CD4-positive, alpha-beta T cell treated with Interleukin-4 for 1 hour (primary cell): ENCODE results near the gene MYMX.
"Not testable (repeated sequence)": the region's sequence is repeated elsewhere in the genome, so short reads cannot be mapped to it uniquely, and the experiment has no call there.

ENCODE experiments used
- DNase-seq, 2 donors: peaks; one replicate each; pipeline ENCODE4 v3.0.0-alpha.2; 2020 to 2022

The MYMX gene

DNA sequence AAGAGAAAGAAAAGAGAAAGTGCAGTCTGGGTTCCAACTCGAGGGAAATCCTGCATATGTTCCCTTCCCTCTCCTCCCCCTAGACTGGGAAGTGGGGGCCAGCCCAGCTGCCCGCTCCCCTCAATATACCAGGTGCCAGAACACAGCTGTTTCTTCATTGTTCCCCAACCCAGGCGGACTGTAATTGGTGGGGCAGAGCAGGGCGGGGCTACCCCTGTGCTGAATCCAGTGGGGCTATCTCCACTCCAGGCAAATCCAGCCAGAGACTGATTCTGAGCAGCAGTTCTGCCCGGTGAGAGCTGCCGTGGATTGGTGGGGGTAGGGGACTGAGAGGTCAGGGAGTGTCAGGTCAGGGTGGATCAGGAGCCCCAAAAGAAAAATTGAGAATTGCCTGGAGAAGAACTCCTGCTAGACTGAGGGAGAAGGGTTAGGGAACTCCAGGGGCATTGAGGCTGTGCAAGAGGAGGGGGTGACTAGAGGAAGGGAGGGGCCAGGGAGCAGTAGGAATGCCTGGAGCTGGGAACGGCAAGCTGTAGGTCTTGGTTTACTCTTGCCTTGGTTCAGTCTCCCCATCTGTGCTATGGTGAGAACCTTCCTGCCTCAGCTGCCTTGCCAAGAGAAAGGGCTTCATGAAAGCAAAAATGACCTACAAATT is at the start of gene MYMX:
Gene MYMX, plus strand, starts transcription at position 250 of the 655 bp plus-strand sequence. CDS start 546 bp downstream, outside the sequence.
- no peak for DNase-seq

DNA sequence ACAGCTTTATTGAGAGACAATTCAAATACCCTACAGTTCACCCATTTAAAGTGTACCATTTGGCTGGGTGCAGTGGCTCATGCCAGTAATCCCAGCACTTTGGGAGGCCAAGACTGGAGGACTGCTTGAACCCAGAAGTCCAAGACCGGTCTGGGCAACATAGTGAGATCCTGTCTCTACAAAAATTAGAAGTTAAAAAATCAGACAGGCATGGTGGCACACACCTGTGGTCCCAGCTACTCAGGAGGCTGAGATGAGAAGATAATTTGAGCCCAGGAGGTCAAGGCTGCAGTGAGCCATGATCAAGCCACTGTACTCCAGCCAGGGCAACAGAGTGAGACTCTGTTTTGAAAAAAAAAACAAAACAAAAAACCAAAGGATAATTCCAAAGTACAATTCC is 49.2 kb upstream of the MYMX start:
- no peak for DNase-seq

DNA sequence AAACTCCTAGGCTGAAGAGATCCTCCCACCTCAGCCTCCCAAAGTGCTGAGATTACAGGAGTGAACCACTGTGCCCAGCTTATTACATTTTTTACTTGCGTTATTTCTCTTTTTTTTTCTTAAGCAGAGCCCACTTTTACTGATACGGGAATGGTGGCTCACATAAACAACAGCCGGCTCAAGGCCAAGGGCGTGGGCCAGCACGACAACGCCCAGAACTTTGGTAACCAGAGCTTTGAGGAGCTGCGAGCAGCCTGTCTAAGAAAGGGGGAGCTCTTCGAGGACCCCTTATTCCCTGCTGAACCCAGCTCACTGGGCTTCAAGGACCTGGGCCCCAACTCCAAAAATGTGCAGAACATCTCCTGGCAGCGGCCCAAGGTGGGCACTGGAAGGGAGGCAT is 47.6 kb upstream of the MYMX start:
- DNase-seq, result no peak

DNA sequence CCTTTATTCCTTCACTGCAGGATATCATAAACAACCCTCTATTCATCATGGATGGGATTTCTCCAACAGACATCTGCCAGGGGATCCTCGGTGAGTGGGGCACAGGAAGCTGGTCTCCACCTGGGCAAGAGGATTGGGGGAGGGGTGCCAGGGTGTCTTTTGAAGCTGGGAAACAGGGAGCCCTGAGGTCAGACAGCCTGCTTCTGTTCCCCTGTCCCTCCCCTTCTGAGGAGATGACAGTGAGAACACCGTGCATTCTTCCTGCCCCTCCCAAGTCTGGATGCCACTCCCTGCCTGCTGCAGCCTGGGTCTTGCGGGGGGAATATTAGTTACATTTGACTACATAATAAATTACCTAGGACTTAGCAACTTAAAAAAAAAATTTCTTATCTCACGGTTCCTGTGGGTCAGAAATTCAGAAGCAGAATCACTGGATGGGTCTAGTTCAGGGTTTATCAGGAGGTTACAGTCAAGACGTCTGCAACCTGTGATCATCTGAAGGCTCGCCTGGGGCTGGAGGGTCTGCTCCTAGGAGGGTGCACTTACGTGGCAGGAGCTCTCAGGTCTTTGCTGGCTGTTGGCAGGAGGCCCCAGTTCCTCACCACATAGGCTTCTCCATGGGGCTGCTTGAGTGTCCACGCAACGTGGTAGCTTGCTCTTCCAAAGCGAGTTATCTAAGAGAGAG is 46.7 kb upstream of the MYMX start:
- DNase-seq, result no peak

DNA sequence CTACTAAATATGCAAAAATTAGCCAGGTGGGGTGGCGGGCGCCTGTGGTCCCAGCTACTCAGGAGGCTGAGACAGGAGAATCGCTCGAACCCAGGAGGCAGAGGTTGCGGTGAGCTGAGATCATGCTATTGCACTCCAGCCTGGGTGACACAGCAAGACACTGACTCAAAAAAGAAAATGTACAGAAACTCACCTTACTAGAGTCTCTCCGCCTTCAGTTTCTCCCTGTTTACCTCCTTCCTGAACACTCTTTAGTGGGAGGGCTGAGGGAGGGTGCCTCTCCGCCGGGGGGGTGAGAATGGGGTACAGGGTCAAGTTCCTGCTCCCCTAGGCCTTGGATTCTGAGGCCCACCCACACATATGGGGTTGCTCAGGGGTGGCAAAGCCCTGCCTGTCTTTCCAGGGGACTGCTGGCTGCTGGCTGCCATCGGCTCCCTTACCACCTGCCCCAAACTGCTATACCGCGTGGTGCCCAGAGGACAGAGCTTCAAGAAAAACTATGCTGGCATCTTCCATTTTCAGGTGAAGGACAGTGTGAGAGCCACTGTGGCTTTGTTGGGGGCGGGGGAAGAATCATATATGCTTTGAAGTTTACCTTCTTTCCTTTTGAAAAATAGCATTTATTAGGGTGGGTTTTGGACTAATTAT is 44.7 kb upstream of the MYMX start:
- no peak for DNase-seq

DNA sequence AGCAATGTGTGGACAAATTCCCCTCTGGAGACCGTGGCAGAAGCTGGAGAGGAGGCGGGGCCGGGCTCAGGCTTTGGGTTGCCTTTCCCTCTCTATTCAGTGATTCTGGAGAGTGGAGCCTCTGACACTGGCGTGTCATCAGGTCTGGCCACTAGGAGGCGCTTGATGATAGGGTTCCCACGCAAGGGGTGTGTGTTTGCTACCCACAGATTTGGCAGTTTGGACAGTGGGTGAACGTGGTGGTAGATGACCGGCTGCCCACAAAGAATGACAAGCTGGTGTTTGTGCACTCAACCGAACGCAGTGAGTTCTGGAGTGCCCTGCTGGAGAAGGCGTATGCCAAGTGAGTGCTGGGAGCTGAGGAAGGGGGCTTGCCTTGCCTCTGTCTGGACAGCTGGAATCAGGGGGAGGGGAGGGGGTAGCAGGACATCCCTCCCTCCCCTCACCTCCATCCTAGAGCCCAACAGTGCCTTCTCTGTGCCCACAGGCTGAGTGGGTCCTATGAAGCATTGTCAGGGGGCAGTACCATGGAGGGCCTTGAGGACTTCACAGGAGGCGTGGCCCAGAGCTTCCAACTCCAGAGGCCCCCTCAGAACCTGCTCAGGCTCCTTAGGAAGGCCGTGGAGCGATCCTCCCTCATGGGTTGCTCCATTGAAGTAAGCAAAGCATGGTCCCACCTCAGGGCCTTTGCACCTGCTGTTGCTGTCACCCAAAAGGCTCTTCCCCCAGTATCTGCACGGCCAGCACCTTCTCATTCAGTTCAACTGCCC is 43.8 kb upstream of the MYMX start:
- DNase-seq, result peak; percentile 78

DNA sequence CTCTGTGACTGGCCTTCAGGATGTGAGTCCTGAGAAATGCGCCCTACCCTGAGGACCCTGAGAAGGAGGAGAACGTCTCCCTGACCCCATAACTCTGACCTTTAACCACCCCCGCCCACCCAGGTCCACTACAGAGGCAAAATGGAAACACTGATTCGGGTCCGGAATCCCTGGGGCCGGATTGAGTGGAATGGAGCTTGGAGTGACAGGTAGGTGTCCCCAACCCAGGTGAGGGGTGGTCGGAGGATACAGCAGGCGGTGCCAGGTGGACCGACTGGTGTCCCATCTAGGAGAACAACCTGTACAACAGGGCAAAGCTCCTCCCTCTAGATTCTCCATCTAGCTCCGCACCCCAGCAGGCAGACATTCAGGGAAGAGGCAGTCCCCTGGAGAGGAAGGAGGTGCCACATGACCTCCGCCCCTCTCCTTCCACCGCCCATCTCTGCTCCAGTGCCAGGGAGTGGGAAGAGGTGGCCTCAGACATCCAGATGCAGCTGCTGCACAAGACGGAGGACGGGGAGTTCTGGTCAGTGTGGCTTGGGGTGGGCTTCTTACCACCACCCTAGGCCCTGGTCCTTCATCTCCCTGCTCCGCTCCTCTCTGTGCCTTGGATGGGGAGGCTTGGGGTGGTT is 40.5 kb upstream of the MYMX start:
- no peak for DNase-seq

DNA sequence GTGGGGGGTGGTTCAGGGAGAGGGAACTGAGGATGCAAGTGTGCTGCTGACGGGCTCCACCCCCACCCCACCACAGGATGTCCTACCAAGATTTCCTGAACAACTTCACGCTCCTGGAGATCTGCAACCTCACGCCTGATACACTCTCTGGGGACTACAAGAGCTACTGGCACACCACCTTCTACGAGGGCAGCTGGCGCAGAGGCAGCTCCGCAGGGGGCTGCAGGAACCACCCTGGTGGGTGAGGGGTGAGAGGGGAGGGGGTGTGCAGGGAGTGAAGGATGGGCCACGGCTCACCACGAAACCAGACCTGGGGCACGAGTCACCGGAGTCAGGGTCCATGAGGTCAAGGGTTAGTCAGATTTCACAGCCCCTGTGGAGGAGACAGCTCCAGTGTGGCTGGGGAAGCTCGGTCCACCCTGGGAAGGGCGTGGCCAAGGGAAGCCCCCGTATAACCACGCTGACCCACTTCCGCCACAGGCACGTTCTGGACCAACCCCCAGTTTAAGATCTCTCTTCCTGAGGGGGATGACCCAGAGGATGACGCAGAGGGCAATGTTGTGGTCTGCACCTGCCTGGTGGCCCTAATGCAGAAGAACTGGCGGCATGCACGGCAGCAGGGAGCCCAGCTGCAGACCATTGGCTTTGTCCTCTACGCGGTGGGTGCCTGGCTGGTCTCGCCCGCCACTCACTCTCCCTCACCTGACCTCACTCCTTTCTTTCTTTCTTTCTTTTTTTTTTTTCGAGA is 39.8 kb upstream of the MYMX start:
- DNase-seq, result peak; percentile 27 to 53

DNA sequence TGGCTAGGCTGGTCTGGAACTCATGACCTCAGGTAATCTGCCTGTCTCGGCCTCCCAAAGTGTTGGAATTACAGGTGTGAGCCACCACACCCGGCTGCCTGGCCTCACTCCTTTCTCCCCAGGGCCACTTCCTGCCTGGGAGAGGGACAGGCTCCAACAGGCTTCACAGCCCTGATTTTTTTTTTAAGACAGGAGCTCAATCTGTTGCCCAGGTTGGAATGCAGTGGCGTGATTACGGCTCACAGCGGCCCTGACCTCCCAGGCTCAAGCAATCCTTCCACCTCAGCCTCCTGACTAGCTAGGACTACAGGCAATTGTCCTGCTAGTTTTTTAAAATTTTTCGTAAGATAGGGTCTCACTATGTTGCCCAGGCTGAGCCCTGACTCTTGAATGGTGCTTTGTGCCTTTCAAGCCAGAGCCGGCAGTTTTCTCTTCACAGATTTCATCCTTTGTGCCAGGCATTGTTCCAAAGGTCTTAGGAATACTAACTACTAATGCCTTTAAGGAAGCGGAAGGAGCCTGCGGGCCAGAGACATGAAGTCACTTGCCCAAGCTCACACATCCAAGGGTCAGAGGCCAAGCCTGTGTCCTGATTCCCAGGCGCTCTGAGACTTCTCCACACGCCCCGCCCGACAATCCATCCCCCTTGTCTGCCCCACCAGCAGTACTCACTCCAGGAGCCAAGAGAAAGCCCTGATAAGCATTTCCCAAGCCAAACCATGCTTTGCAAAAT is 38.9 kb upstream of the MYMX start:
- no peak for DNase-seq

DNA sequence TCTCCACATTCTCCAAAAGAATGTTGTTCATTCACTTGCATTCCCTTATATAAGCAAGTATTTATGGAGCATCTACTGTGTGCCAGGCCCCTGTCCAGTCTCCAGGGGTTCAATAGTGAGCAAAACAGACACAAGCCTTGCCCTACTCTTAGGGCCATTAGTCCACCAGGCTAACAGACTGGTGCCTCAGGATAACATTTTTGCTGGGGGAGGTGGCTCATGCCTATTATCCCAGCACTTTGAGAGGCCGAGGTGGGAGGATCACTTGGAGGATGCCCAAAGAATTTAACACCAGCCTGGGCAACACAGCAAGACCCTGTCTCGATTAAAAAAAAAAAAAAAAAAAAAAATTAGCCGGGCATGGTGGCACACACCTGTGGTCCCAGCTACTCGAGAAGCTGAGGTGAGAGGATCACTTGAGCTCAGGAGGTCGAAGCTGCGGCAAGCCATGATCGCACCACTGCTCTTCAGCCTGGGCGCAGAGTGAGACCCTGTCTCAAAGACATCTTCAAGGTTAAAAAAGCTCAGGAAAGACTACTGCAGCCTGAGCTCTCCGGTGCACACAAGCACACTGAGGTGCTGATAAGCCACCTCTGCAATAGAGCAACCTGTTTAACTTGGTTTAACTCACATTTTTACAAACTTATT is 38.2 kb upstream of the MYMX start:
- no peak for DNase-seq

DNA sequence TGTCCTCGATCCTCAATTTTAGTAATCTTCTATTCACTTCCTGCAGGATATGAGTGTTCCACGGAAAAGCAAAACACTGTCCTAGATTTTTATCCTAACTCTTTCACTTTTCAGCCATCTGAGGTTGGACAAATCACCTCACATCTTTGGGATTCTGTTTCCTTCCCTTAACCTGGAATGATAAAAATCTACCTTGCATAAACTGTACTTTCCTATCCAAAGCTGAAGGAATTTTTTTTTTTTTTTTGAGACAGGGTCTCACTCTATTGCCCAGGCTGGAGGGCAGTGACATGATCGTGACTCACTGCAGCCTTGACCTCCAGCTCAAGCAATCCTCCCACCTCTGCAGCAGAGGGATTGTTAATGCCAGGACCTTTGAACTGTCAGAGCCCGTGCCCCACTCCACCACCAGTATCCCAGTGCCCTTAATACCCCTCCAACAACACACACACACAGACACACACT is 37.6 kb upstream of the MYMX start:
- DNase-seq, result no peak

DNA sequence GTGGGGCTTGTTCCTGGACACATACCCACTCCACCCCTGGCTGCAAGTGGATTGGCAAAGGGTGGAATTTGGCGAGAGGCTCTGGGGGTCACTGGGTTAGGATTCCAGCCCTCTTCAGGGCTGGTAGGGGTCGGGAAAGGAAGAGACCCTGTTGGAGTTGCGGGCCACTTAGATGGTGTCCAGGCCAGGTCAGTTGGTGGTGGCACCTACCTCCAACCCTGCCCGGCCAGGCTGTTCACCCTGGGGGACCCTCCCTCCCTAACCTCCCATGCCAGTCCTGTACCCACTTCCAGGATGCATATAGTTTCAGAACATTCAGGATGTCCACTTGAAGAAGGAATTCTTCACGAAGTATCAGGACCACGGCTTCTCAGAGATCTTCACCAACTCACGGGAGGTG is 37.1 kb upstream of the MYMX start:
- DNase-seq, result no peak

DNA sequence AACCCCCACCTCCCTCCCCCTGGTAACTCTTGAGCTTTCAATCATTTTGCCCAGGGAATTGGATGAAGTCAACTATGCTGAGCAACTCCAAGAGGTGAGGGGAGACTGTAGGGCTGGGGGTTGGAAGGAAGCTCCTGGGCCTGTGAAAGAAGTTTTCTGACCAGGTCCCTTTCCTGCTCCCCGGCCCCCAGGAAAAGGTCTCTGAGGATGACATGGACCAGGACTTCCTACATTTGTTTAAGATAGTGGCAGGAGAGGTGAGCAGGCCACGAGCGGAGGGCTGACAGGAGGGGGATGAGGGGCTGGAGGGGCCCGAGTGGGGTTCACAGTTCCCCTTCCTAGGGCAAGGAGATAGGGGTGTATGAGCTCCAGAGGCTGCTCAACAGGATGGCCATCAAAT is 36.3 kb upstream of the MYMX start:
- DNase-seq, result no peak

DNA sequence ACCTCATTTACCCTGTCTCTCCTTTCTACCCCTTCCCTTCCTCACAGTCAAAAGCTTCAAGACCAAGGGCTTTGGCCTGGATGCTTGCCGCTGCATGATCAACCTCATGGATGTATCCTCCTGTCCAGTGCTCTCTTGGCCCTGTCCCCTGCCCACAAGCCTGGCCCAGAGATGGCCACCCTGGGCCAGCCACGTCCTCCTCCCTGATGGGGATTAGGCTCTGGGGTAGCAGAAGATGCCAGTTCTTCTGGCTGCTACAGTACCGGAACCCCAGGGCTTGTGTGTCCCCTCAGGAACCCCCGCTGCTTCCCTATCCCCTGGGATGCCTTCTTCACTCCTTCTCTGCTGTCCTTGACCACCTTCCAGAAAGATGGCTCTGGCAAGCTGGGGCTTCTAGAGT is 35.8 kb upstream of the MYMX start:
- no peak for DNase-seq

DNA sequence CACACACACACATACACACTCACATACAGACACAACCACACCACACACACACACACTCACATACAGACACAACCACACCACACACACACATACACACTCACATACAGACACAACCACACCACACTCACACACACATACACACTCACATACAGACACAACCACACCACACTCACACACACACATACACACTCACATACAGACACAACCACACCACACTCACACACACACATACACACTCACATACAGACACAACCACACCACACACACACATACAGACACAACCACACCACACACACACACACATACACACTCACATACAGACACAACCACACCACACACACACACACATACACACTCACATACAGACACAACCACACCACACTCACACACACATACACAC is 34.9 kb upstream of the MYMX start:
- not testable (repeated sequence) for DNase-seq

DNA sequence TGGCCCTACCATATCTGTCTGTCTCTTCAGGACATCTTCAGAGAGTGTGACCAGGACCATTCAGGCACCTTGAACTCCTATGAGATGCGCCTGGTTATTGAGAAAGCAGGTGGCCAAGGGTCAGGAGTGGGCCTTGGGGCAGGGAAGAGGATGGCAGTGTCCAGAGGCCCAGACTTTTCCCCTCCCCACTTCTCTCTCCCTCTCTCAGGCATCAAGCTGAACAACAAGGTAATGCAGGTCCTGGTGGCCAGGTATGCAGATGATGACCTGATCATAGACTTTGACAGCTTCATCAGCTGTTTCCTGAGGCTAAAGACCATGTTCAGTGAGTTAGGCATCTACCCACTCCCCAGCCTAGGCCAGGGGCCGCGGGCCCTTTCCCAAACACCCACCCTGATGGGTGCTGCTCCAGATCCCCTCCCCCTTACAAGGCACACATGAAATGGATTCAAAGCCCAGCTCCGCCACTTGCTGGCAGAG is 33.8 kb upstream of the MYMX start:
- no peak for DNase-seq

DNA sequence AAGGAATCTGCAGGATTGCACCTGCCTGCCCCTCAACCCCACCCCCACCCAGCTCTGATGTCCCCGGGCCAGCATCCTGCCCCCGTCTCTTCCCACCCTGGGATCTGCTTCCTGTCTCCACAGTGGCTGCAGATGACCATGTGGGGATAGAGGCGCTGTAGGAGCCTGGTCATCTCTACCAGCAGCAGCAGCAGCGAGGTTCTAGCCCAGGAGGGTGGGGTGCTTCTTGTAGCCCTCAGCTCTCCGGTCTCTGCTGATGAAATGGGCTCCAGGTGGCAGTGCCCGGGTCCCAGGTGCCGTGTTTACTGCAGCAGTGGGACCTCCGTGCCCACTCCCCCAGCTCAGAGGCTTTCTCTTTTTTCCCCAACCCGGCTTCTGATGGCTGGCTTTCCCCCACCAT is 32.9 kb upstream of the MYMX start:
- no peak for DNase-seq

DNA sequence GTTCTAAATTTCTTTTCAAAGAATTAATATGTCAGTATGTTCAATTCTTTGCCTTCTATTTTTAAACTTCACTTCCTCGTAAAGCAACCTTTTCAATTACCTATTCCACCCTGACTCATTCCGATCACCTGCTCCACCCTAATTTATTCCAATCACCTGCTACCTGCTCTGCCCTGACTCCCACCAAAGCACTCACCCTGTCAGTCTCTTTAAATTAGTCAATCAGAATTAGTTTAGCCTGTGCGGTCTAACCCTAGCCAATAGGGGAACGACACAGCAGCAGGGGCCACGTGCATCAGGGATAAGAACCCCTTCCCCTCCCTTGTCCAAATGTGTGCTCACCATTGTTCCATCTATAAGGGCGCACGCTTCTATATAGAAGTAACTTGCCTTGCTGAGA is 31.4 kb upstream of the MYMX start:
- not testable (repeated sequence) for DNase-seq

DNA sequence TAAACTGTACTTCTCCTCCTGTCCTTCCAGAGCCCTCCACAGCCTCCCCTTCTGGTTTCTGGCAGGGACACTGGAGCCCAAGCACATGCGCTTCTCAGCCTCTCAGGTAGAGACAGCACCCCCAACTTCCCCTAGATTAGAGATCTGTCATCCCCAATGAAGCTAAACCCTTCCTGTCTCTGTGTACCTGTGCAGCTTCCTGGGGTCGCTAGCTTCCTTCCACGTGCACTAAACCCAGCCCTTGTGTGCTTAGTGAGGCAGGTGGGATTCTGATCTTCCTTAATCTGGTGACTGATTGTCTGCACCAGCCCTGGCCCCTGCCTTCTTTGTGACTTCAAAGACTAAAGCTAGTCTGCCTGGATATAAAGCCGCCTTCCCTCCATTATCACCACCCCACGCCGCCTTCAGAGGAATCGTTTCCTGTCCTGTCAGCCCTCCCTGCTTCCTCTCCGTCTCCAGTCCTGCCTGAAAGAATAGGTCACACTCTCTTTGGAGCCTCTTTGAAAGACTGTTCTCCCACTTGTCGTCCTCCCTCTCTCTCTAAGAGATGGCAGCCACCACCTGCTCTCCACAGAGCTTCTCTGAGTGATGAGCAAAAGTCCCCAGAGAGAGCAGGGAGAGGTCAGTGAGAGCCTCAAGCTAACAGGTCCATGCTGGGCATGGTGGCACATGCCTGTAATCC is 30.6 kb upstream of the MYMX start:
- no peak for DNase-seq

DNA sequence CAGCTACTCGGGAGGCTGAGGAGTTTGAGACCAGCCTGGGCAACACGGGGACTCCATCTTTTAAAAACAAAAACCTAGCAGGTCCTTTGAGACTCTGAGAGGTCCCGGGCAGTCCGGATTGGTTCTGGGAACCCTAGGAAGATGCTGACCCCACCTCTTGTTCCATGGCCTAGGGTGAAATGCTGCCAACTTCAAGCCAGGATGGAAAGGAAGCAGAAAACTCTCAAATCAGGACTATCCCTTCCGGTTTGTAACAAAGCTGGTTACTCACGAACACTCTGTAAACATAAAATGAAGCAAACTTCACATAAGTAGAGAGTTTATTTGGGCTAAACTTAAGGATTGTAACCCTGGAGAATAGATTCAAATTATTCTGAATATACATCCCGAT is 30.1 kb upstream of the MYMX start:
- no peak for DNase-seq
